WTC11 (cell line): ENCODE results near the gene HNRNPL. TPM values are rescaled to one million over a fixed set of nuclear protein-coding genes. Genes with fewer than 3 reads are reported as not detected.

Source experiments
- ATAC-seq: fragments of 200-7000 bp; cut with Tn5 transposase; 2 replicates; pipeline ENCODE4 v1.10.0; 2021; ENCODE audit warnings: mild to moderate bottlenecking, moderate library complexity
- CTCF ChIA-PET: fragments of 300-600 bp; sonication (Branson Sonifier 250); formaldehyde crosslinking; loops from one replicate; lab custom pipeline; 2021; ENCODE audit warnings: antibody characterized with exemption; lab: Charles Lee
- POLR2A ChIA-PET: fragments of 350-600 bp; sonication (Branson Sonifier 250); formaldehyde crosslinking; loops from one replicate; lab custom pipeline; 2021; ENCODE audit warnings: antibody characterized with exemption; lab: Charles Lee
- DNase-seq: peaks from one replicate; pipeline ENCODE4 v3.0.0; 2021; ENCODE audit warnings: low spot score
- H3K27ac Mint-ChIP-seq: 2 replicates; pipeline ENCODE4 v1.8.0; 2021; ENCODE audit warnings: mixed read lengths
- H3K27me3 Mint-ChIP-seq: 2 replicates; pipeline ENCODE4 v1.8.0; 2021; ENCODE audit warnings: low read depth, mild to moderate bottlenecking, moderate library complexity, mixed read lengths
- H3K36me3 Mint-ChIP-seq: 2 replicates; pipeline ENCODE4 v1.8.0; 2021; ENCODE audit warnings: mixed read lengths
- H3K4me1 Mint-ChIP-seq: 2 replicates; pipeline ENCODE4 v1.8.0; 2022; ENCODE audit warnings: mixed read lengths
- H3K4me3 Mint-ChIP-seq: 2 replicates; pipeline ENCODE4 v1.8.0; 2021; ENCODE audit warnings: mild to moderate bottlenecking, moderate library complexity, mixed read lengths
- H3K9me3 Mint-ChIP-seq: 2 replicates; pipeline ENCODE4 v1.8.0; 2021; ENCODE audit warnings: mixed read lengths
- ATF2 ChIP-seq: sonication (generic); formaldehyde crosslinking; IDR thresholded peaks from 2 replicates; pipeline ENCODE4 v1.8.1; 2022; ENCODE audit warnings: low read depth, missing genetic modification reagents, borderline replicate concordance
- CREM ChIP-seq: sonication (generic); formaldehyde crosslinking; IDR thresholded peaks from 2 replicates; pipeline ENCODE4 v1.8.1; 2022; ENCODE audit warnings: mild to moderate bottlenecking, missing genetic modification reagents, moderate library complexity
- ERG ChIP-seq: fragments of 250-450 bp; sonication (Bioruptor Pico); IDR thresholded peaks from 2 replicates; pipeline ENCODE4 v1.8.0; 2021; ENCODE audit warnings: mild to moderate bottlenecking
- FOXJ3 ChIP-seq: sonication (generic); formaldehyde crosslinking; IDR thresholded peaks from 2 replicates; pipeline ENCODE4 v1.9.0; 2021; ENCODE audit warnings: missing genetic modification reagents, mild to moderate bottlenecking, borderline replicate concordance
- FOXP4 ChIP-seq: sonication (generic); formaldehyde crosslinking; IDR thresholded peaks from 2 replicates; pipeline ENCODE4 v1.8.0; 2022; ENCODE audit warnings: mild to moderate bottlenecking, missing genetic modification reagents
- GRHL2 ChIP-seq: fragments of 250-450 bp; sonication (Bioruptor Pico); IDR thresholded peaks from 2 replicates; pipeline ENCODE4 v1.8.0; 2022; ENCODE audit warnings: mild to moderate bottlenecking, moderate library complexity; ENCODE audit not compliant: insufficient replicate concordance, severe bottlenecking
- HMGA2 ChIP-seq: fragments of 250-450 bp; sonication (Bioruptor Pico); IDR thresholded peaks from 2 replicates; pipeline ENCODE4 v1.4.0; 2021; ENCODE audit warnings: mild to moderate bottlenecking, moderate library complexity
- KAT7 ChIP-seq: sonication (generic); formaldehyde crosslinking; IDR thresholded peaks from 2 replicates; pipeline ENCODE4 v1.8.1; 2023; ENCODE audit warnings: missing genetic modification reagents, mild to moderate bottlenecking, borderline replicate concordance
- PRDM15 ChIP-seq: sonication (generic); formaldehyde crosslinking; IDR thresholded peaks from 2 replicates; pipeline ENCODE4 v1.8.0; 2022; ENCODE audit warnings: missing genetic modification reagents
- SP1 ChIP-seq: sonication (generic); formaldehyde crosslinking; conservative IDR thresholded peaks from 2 replicates; pipeline ENCODE4 v1.8.1; 2022; ENCODE audit warnings: missing genetic modification reagents
- USF1 ChIP-seq: sonication (generic); formaldehyde crosslinking; IDR thresholded peaks from 2 replicates; pipeline ENCODE4 v1.8.0; 2022; ENCODE audit warnings: mild to moderate bottlenecking, missing genetic modification reagents
- ZNF121 ChIP-seq: sonication (generic); formaldehyde crosslinking; IDR thresholded peaks from 2 replicates; pipeline ENCODE4 v1.8.0; 2023; ENCODE audit warnings: missing genetic modification reagents
- ZNF138 ChIP-seq: sonication (generic); formaldehyde crosslinking; conservative IDR thresholded peaks from 2 replicates; pipeline ENCODE4 v1.8.1; 2022; ENCODE audit warnings: mild to moderate bottlenecking, moderate library complexity, missing genetic modification reagents
- ZNF219 ChIP-seq: sonication (generic); formaldehyde crosslinking; IDR thresholded peaks from 2 replicates; pipeline ENCODE4 v1.8.0; 2023; ENCODE audit warnings: missing genetic modification reagents, mild to moderate bottlenecking, borderline replicate concordance
- ZNF263 ChIP-seq: sonication (generic); formaldehyde crosslinking; IDR thresholded peaks from 2 replicates; pipeline ENCODE4 v1.8.1; 2022; ENCODE audit warnings: low read depth, mild to moderate bottlenecking, moderate library complexity, missing genetic modification reagents
- ZNF281 ChIP-seq: sonication (generic); formaldehyde crosslinking; IDR thresholded peaks from 2 replicates; pipeline ENCODE4 v1.8.0; 2023; ENCODE audit warnings: mild to moderate bottlenecking, missing genetic modification reagents
- ZNF423 ChIP-seq: fragments of 250-450 bp; sonication (Bioruptor Pico); IDR thresholded peaks from 2 replicates; pipeline ENCODE4 v2.1.2; 2022; ENCODE audit warnings: mild to moderate bottlenecking, moderate library complexity
- ZNF512 ChIP-seq: sonication (generic); formaldehyde crosslinking; IDR thresholded peaks from 2 replicates; pipeline ENCODE4 v1.8.1; 2022; ENCODE audit warnings: missing genetic modification reagents, borderline replicate concordance
- total RNA-seq: library from RNA; stranded (reverse); gene quantifications from 3 replicates; pipeline ENCODE4 v1.2.3, GENCODE V29; 2021

HNRNPL gene
- total RNA-seq, 1 experiment from 2014 or later, result 779 TPM

- Mint-ChIP-seq H3K4me1 (peaks cover 31% of the 10 kb centered on the region), H3K9me3 (no peaks in the 10 kb centered on the region)
- ATAC-seq, result no peak
- TF ChIP-seq ZNF138 (CRISPR knock-in tag) (no peak), KAT7 (CRISPR knock-in tag) (no peak), ZNF512 (CRISPR knock-in tag) (no peak), ERG (CRISPR knock-in tag) (no peak), ZNF219 (CRISPR knock-in tag) (no peak), ATF2 (CRISPR knock-in tag) (no peak), USF1 (CRISPR knock-in tag) (no peak), FOXP4 (CRISPR knock-in tag) (no peak), PRDM15 (CRISPR knock-in tag) (no peak), ZNF281 (CRISPR knock-in tag) (no peak), FOXJ3 (CRISPR knock-in tag) (no peak), GRHL2 (no peak), ZNF423 (CRISPR knock-in tag) (no peak), SP1 (CRISPR knock-in tag) (no peak), HMGA2 (no peak), ZNF121 (CRISPR knock-in tag) (no peak), ZNF263 (CRISPR knock-in tag) (no peak), CREM (no peak)
- TF ChIP-seq, all 79 proteins: peak for 0
- no peaks in the 10 kb centered on the region; the same call in 1 of the 2 replicates for H3K27me3 Mint-ChIP-seq
- no peak for DNase-seq
- peak overlapping the region; percentile 72 for H3K27ac Mint-ChIP-seq
- POLR2A ChIA-PET, result no interaction called here
- CTCF ChIA-PET, result interaction anchor here (1.4 kb wide), 1 partner anchor 77 kb away, joined by 5 read pairs; no protein-coding TSS in a partner anchor
- peaks cover 78% of the 10 kb centered on the region for H3K36me3 Mint-ChIP-seq
- H3K4me3 Mint-ChIP-seq, result no peak overlapping the region
Measured at GRCh38 chr19:38846097-38846496, 3.7 kb downstream of the HNRNPL start.
